HG02763 (cell line): ENCODE results near the gene ZNF821.
"Not testable (repeated sequence)": the region's sequence is repeated elsewhere in the genome, so short reads cannot be mapped to it uniquely, and the experiment has no call there.

Experiments
- ATAC-seq: cut with Tn5 transposase; IDR thresholded peaks from one replicate; pipeline ENCODE4 v1.9.1; 2021; ENCODE audit warnings: mild to moderate bottlenecking, moderate library complexity; ENCODE audit not compliant: unreplicated experiment

The ZNF821 gene

GRCh38 chr16:71865173-71865863, 18.7 kb downstream of the ZNF821 start:
- no peak for ATAC-seq

- no peak for ATAC-seq
These were observed 20.0 kb downstream of the ZNF821 start for GRCh38 chr16:71863995-71864394.

- ATAC-seq, result no peak
These were observed 24.0 kb downstream of the ZNF821 start for GRCh38 chr16:71859762-71860521.

GRCh38 chr16:71855937-71856662, 27.9 kb downstream of the ZNF821 start:
- no peak for ATAC-seq

- ATAC-seq, result no peak
These were observed 29.5 kb downstream of the ZNF821 start for GRCh38 chr16:71854369-71854948.

- ATAC-seq, result peak; percentile 69
These were observed 30.6 kb downstream of the ZNF821 start for GRCh38 chr16:71853413-71853812.

- no peak for ATAC-seq
These were observed 31.4 kb downstream of the ZNF821 start for GRCh38 chr16:71852561-71852960.

GRCh38 chr16:71852158-71852557, 31.8 kb downstream of the ZNF821 start:
- no peak for ATAC-seq

- no peak for ATAC-seq
These were observed 32.2 kb downstream of the ZNF821 start for GRCh38 chr16:71851746-71852145.

GRCh38 chr16:71848622-71849021, 35.4 kb downstream of the ZNF821 start:
- no peak for ATAC-seq

- ATAC-seq, result no peak
These were observed 36.9 kb downstream of the ZNF821 start for GRCh38 chr16:71847096-71847495.

- no peak for ATAC-seq
These were observed 37.6 kb downstream of the ZNF821 start for GRCh38 chr16:71846431-71846830.

GRCh38 chr16:71845639-71846430, 38.1 kb downstream of the ZNF821 start, which contains the start of gene ATXN1L:
Gene ATXN1L, plus strand, starts transcription at chr16:71845976. Its CDS starts 3,765 bp downstream, at chr16:71849741.
- ATAC-seq, result peak; percentile 73

- no peak for ATAC-seq
These were observed 40.4 kb downstream of the ZNF821 start for GRCh38 chr16:71843572-71843971.

- ATAC-seq, result no peak
These were observed 43.9 kb downstream of the ZNF821 start for GRCh38 chr16:71840052-71840451.

GRCh38 chr16:71837150-71837549, 46.8 kb downstream of the ZNF821 start:
- ATAC-seq, result no peak

- ATAC-seq, result no peak
These were observed 49.7 kb downstream of the ZNF821 start for GRCh38 chr16:71834291-71834690.

GRCh38 chr16:71832112-71832511, 51.9 kb downstream of the ZNF821 start:
- ATAC-seq, result not testable (repeated sequence)

GRCh38 chr16:71831698-71832097, 52.3 kb downstream of the ZNF821 start:
- not testable (repeated sequence) for ATAC-seq

GRCh38 chr16:71830359-71830758, 53.6 kb downstream of the ZNF821 start:
- no peak for ATAC-seq
